Chondrocyte (in vitro differentiated cells): ENCODE results near the gene CAMK2B. TPM values are rescaled to one million over a fixed set of nuclear protein-coding genes. Genes with fewer than 3 reads are reported as not detected.

Experiments used
- DNase-seq: peaks from one replicate; pipeline ENCODE4 v3.0.0; 2021; ENCODE audit warnings: mixed read lengths, low spot score
- H3K27ac Mint-ChIP-seq: one replicate; pipeline ENCODE4 v1.8.0; 2021; ENCODE audit warnings: mild to moderate bottlenecking, moderate library complexity, mixed read lengths; ENCODE audit not compliant: unreplicated experiment
- H3K27me3 Mint-ChIP-seq: 2 replicates; pipeline ENCODE4 v1.8.0; 2021; ENCODE audit warnings: low read depth, mixed read lengths
- H3K36me3 Mint-ChIP-seq: 2 replicates; pipeline ENCODE4 v1.8.0; 2021; ENCODE audit warnings: low read depth, mixed read lengths
- H3K4me1 Mint-ChIP-seq: 2 replicates; pipeline ENCODE4 v1.8.0; 2021; ENCODE audit warnings: low read depth, mild to moderate bottlenecking, mixed read lengths
- H3K4me3 Mint-ChIP-seq: one replicate; pipeline ENCODE4 v1.8.0; 2021; ENCODE audit warnings: mild to moderate bottlenecking, moderate library complexity, mixed read lengths; ENCODE audit not compliant: unreplicated experiment
- H3K9me3 Mint-ChIP-seq: 2 replicates; pipeline ENCODE4 v1.8.0; 2021; ENCODE audit warnings: low read depth, mixed read lengths
- CTCF ChIP-seq: fragments of 200-600 bp; sonication (generic); IDR thresholded peaks from 2 replicates; pipeline ENCODE4 v1.5.0; 2021; ENCODE audit warnings: antibody characterized with exemption, mild to moderate bottlenecking, moderate library complexity
- total RNA-seq: library from RNA; stranded (reverse); gene quantifications from 3 replicates; pipeline ENCODE4 v1.2.1, GENCODE V29; 2021

Gene CAMK2B
- total RNA-seq, 1 donor from 2014 or later = 0.27 TPM

- H3K36me3 Mint-ChIP-seq = no peaks in the 10 kb centered on the region
- H3K27me3 Mint-ChIP-seq = peaks cover 25% of the 10 kb centered on the region
- no peak overlapping the region for H3K27ac Mint-ChIP-seq
- H3K4me1 Mint-ChIP-seq = no peaks in the 10 kb centered on the region
- H3K4me3 Mint-ChIP-seq = no peak overlapping the region
- DNase-seq = peak; percentile 86
- no peaks in the 10 kb centered on the region for H3K9me3 Mint-ChIP-seq
- TF ChIP-seq CTCF = no peak
These were observed 36.5 kb downstream of the CAMK2B start for GRCh38 chr7:44288811-44289340.

GRCh38 chr7:44288381-44288685, 37.1 kb downstream of the CAMK2B start:
- no peak for TF ChIP-seq CTCF
- Mint-ChIP-seq H3K4me3 (no peak overlapping the region), H3K36me3 (no peaks in the 10 kb centered on the region), H3K4me1 (no peaks in the 10 kb centered on the region), H3K27me3 (peaks cover 19% of the 10 kb centered on the region), H3K27ac (no peak overlapping the region), H3K9me3 (no peaks in the 10 kb centered on the region)
- no peak for DNase-seq

DNA sequence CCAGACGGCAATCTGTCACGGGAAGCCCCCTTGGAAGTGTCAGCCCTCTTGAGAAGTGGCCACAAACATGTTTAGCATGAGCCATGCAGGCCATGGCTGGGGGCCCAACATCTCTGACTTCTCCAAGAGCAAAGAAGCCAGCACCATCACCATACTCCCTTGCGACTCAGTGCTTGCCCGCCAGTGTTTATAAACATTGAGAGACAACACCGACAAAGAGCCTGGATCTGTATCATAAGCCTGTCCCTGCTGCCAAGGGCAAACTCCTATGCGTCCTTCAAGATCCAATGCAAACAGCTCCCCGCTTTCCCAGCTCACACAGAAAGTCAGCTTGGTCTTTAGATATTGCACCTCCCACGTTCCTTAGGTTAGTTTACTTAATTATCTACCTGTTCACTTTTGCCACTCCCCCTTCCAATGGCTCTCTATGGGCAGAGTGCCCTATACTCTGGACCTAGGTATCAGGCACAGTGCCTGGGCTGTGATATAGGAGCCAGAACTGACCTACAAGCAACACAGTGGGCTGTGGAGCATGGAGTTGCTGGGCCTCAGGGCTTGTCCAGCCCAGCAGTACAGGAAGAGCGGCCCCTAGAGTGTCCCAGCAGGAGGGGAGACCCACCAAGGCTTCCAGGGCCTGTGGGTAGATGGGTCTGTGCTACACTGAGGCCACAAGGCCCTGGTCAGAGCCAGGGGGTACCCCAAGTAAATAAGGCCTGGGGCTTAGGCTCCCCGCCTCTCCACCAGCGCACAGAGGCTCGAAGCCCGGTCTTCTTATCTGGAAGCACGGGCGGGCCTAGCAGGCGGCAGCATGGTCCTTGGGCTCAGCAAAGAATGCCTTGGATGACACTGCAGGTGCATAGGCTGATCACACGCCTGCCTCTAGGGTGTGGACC, 37.7 kb downstream of the CAMK2B start:
- H3K9me3 Mint-ChIP-seq = no peaks in the 10 kb centered on the region
- H3K27me3 Mint-ChIP-seq = peaks cover 13% of the 10 kb centered on the region
- no peaks in the 10 kb centered on the region for H3K4me1 Mint-ChIP-seq
- no peak overlapping the region for H3K27ac Mint-ChIP-seq
- no peak for TF ChIP-seq CTCF
- H3K4me3 Mint-ChIP-seq = no peak overlapping the region
- H3K36me3 Mint-ChIP-seq = no peaks in the 10 kb centered on the region
- peak; percentile 68 for DNase-seq

DNA sequence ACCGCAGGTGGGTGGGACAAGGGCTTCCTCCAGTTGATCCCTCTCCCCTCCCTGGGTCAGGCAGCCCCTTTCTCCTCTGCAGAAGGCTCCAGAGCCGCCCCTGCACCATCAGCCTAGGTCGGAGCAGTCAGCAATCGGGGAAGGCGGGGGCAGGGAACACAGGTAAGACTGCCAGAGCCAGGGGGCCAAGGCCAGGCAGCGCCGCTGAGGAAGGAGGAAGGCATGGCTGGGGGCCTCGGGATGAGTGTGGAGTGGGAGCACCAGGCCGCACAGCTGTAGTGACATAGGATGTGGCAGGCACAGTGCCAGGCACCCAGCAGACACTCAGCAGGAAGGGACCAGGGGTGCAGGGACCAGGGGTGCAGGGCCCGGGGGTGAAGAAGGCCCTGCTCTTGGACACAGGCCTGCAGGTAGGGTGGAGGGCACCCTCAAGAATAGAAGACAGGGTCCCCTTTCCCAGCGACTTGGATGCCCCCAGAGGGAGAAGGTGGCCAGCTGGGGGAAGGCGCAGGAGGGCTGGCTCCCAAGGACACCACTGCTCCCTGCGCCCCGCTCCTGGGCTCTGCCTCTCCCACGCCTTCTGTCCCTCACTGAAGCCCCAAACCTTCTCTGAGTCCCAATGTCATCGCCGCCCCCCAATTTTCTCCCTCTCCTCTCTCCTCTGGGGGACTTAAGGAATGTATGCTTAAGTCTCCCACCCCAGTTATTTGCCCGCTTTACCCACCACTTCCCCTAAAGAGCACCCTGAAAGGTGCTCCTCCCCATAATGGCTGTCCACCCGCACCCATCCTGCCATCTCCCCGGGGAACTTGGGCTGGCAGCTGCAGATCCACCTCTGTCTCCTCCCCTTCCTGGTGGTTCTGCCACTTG, 38.5 kb downstream of the CAMK2B start:
- no peak for TF ChIP-seq CTCF
- peak; percentile 87 for DNase-seq
- Mint-ChIP-seq H3K27me3 (peaks cover 7% of the 10 kb centered on the region), H3K9me3 (no peaks in the 10 kb centered on the region), H3K4me1 (no peaks in the 10 kb centered on the region), H3K27ac (no peak overlapping the region), H3K4me3 (no peak overlapping the region), H3K36me3 (no peaks in the 10 kb centered on the region)

DNA sequence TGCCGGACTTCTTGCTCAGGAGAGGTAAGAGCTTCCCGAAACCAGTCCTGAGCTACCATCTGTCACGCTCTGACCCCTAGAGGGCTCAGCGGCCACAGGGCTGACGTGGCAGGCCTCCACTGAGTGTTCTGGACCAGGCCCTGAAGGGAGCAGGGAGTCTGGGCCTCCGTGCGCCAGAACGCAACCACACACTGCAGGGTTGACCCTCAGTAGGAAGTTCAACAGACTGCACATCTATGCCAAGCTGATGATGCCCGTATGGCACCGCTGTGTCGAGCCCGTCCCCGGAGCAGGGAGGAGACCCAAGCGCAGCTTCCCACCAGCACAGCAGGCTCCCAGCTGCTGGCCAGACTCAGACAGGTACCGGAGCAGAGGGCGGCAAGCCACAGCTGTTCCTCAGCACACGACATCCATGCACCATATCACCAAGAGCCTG, 39.2 kb downstream of the CAMK2B start:
- no peak for DNase-seq
- Mint-ChIP-seq H3K27me3 (peaks cover 7% of the 10 kb centered on the region), H3K27ac (no peak overlapping the region), H3K36me3 (no peaks in the 10 kb centered on the region), H3K4me3 (no peak overlapping the region), H3K9me3 (no peaks in the 10 kb centered on the region), H3K4me1 (no peaks in the 10 kb centered on the region)
- TF ChIP-seq CTCF = no peak
